Islet of Langerhans (tissue), 1 donor: ENCODE results near the gene PCDHB2.
"Not testable (repeated sequence)": the region's sequence is repeated elsewhere in the genome, so short reads cannot be mapped to it uniquely, and the experiment has no call there.

ENCODE experiments used
- FAIRE-seq: peaks from one replicate; lab custom pipeline; 2011; peaks lifted over from hg19 to GRCh38; lab: Jason Lieb, UNC

The PCDHB2 gene

DNA sequence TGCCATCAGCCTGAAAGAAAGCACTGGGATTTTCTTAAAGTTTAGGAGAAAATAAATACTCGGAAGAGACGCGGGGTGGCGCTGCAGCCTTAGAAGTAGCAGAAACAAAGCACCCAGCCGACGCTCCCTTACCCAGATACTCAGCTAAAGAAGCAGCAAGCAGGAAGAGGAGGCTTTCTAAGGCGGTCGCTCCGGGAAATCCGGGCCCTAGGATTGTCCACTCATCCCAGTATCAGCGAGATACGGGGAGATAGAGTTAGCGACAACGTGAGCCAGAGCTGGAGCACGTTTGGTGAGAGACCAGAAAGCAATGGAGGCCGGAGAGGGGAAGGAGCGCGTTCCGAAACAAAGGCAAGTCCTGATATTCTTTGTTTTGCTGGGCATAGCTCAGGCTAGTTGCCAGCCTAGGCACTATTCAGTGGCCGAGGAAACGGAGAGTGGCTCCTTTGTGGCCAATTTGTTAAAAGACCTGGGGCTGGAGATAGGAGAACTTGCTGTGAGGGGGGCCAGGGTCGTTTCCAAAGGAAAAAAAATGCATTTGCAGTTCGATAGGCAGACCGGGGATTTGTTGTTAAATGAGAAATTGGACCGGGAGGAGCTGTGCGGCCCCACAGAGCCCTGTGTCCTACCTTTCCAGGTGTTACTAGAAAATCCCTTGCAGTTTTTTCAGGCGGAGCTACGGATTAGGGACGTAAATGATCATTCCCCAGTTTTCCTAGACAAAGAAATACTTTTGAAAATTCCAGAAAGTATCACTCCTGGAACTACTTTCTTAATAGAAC is at the start of gene PCDHB2:
Gene PCDHB2 (plus strand): TSS at position 135 of the 782 bp plus-strand sequence. CDS start 176 bp downstream, at position 311.
- FAIRE-seq: no peak

DNA sequence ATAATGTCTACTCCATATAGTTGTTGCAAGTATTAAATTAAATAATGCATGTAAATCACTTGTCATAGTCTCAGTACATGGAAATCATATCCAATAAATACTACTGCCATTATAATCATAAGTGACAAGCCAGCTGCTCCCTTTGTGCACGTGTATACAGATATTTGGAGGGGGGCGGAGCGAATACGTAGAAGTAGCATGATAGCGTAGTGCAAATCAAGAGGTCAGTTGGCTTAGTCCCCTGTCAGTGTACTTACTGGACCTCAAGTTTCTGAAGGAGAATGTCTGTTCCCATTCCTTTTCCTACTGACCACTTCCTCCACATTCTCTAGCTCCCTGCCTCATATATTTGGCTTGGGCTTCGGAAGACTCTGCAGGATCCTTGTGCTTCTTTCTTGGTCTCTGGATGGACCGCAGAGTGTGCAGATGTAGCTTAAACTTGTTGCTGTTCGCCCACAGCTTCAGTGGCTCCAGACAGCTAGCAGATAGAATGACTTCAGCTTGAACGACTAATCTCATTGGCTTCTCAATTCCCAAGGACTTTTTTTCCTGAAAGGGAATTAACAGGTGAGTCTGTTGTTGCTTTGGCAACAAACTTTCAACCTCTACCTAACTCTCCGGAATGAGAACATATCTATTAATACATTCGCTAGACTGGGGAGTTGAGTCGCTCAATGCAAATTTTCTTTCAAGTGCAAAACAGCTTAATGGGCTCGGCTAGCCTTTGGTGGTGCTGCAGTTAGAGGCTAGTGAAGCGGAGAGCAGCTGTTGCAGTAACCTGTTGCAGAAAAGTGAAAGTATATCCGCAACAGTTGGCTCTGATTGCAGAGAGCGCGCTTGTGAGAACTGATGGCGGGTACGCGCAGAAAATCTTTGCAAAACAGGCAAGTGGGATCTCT is 43.5 kb upstream of the PCDHB2 start, which contains the start of gene PCDHB1:
Gene PCDHB1 (plus strand): TSS at position 753 of the 899 bp plus-strand sequence. CDS start 97 bp downstream, at position 850.
- no peak for FAIRE-seq

DNA sequence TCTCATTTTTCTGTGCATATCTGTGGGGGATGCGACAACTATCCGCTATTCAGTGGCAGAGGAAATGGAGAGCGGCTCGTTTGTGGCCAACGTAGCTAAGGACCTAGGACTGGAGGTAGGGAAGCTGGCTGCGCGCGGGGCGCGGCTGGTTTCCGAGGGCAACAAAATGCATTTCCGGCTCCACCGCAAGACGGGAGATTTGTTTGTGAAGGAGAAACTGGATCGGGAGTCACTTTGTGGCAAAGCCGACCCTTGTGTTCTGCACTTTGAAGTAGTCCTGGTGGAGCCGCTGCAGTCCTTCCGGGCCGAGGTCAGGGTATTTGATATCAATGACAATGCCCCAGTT is 42.9 kb upstream of the PCDHB2 start:
- FAIRE-seq: no peak

DNA sequence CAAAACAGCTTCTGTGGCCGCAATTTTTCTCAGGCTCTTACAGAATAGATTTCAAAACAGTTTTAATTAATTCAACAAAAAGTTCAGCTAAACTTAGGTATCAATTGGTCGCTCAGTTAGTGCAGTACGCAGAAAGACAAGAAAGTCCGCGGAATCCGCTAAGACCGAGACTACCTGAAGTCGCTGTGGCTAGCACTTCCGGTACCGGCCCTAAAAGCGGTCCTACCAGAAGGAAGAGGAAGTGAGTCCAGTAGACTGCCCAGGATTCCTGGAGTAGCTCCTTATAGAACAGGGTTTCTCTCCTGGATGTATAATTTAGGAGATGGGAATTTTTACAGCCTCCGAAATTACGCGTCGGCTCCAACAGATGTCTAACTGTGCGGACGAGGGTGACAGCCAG is 16.6 kb upstream of the PCDHB2 start:
- no peak for FAIRE-seq

DNA sequence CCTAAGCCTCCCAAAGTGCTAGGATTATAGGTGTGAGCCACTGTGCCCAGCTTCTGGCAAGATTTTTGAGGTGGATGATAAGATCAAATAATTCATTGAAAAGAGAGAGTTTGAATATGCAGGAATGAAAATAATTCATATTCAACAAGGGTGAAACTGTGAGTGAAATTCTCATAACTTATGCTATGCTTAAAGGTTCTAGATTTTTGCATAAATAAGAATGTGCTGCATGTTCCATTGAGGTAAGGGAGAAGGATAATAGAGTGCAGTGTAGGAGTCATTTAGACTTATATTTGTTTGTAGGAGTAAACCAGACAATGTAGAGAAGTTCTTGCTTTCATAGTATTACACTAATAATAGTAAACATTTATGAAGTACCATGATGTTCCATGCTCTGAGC is 12.2 kb upstream of the PCDHB2 start:
- no peak for FAIRE-seq

DNA sequence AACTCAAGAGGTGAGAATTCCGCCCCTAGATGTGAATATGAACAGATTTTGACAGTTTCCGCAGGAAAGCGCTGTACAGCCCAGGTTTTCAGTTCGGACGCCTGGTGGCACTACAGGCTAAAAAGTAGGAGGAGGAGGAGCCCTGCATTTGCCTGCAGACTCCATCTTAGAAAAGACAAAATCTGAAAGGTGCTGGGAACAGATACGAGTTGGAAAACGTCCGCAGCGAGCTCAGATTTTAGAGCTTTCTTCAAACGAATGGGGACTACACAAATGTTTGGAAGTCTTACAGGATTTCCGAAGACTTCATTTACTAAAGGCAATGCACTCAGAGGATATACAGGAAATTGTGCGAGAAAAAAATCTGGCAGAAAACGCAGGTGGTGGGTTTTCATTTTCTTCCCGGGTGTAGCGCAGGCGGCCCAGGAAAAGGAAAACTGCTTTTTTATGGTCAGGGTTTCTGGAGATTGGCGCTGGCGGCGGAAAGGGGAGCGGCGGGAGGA is 9.9 kb upstream of the PCDHB2 start:
- FAIRE-seq: peak; percentile 86

DNA sequence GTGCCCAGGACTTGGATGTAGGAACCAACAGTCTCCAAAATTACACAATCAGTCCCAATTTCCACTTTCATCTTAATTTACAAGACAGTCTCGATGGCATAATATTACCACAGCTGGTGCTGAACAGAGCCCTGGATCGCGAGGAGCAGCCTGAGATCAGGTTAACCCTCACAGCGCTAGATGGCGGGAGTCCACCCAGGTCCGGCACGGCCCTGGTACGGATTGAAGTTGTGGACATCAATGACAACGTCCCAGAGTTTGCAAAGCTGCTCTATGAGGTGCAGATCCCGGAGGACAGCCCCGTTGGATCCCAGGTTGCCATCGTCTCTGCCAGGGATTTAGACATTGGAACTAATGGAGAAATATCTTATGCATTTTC is 837 bp downstream of the PCDHB2 start:
- FAIRE-seq: no peak

DNA sequence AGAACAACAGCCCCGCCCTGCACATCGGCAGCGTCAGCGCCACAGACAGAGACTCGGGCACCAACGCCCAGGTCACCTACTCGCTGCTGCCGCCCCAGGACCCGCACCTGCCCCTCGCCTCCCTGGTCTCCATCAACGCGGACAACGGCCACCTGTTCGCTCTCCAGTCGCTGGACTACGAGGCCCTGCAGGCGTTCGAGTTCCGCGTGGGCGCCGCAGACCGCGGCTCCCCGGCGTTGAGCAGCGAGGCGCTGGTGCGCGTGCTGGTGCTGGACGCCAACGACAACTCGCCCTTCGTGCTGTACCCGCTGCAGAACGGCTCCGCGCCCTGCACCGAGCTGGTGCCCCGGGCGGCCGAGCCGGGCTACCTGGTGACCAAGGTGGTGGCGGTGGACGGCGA is 1.8 kb downstream of the PCDHB2 start:
- not testable (repeated sequence) for FAIRE-seq

DNA sequence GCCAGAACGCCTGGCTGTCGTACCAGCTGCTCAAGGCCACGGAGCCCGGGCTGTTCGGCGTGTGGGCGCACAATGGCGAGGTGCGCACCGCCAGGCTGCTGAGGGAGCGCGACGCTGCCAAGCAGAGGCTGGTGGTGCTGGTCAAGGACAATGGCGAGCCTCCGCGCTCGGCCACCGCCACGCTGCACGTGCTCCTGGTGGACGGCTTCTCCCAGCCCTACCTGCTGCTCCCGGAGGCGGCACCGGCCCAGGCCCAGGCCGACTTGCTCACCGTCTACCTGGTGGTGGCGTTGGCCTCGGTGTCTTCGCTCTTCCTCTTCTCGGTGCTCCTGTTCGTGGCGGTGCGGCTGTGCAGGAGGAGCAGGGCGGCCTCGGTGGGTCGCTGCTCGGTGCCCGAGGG is 2.2 kb downstream of the PCDHB2 start:
- FAIRE-seq: not testable (repeated sequence)

DNA sequence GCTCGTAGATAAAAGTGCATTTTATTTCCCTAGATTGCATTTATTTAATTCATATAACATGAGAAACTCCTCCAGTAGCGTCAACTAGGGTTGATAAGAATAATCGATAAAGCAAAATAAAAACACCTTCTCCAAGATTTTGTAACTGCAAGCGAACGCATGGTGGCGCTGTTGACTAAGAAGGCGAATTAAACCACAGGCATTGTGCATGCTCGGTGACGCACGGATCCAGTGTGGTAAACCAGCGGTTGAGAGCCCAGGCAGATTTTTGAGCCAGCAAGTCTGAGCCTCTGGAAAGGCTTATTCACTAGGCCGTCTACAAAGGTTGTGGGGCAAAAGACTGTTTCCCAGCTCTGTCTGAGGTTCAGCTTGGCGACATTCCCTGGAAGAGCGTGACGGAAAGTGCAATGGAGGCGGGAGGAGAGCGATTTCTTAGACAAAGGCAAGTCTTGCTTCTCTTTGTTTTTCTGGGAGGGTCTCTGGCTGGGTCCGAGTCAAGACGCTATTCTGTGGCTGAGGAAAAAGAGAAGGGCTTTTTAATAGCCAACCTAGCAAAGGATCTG is 5.9 kb downstream of the PCDHB2 start, which contains the start of gene PCDHB3:
Gene PCDHB3 (plus strand): TSS at position 231 of the 563 bp plus-strand sequence. CDS start 177 bp downstream, at position 408.
- FAIRE-seq: no peak

DNA sequence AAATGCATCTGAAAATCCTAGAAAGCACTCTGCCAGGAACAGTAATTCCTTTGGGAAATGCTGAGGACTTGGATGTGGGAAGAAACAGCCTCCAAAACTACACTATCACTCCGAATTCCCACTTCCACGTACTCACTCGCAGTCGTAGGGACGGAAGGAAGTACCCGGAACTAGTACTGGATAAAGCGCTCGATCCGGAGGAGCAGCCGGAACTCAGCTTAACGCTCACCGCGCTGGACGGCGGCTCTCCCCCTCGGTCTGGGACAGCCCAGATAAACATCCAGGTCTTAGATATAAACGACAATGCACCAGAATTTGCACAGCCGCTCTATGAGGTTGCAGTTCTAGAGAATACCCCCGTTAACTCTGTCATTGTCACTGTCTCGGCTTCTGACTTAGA is 6.6 kb downstream of the PCDHB2 start:
- no peak for FAIRE-seq

DNA sequence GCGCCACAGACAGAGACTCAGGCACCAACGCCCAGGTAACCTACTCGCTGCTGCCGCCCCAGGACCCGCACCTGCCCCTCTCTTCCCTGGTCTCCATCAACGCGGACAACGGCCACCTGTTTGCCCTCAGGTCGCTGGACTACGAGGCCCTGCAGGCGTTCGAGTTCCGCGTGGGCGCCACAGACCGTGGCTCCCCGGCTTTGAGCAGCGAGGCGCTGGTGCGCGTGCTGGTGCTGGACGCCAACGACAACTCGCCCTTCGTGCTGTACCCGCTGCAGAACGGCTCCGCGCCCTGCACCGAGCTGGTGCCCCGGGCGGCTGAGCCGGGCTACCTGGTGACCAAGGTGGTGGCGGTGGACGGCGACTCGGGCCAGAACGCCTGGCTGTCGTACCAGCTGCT is 7.7 kb downstream of the PCDHB2 start:
- not testable (repeated sequence) for FAIRE-seq

DNA sequence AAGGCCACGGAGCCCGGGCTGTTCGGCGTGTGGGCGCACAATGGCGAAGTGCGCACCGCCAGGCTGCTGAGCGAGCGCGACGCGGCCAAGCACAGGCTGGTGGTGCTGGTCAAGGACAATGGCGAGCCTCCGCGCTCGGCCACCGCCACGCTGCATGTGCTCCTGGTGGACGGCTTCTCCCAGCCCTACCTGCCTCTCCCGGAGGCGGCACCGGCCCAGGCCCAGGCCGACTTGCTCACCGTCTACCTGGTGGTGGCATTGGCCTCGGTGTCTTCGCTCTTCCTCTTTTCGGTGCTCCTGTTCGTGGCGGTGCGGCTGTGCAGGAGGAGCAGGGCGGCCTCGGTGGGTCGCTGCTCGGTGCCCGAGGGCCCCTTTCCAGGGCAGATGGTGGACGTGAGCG is 8.1 kb downstream of the PCDHB2 start:
- FAIRE-seq: not testable (repeated sequence)

DNA sequence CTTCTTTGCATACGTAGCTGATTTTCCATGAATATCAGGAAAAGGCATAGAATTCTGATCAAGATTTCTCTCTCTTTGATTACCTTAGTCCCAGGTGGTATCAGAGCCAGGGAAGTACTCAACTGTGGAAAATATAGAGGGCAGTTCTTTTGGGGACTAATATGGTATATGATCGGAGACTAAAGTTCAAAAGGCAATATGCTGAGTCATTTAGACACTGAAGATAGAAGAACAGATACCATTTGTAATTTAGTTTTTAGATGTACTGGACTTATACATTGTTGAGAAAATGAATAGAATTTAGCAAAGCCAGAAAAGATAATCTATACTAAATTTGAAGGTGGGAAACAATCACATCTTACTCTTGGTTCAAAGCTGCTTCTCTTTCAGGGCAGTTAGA is 10.9 kb downstream of the PCDHB2 start:
- FAIRE-seq: no peak

DNA sequence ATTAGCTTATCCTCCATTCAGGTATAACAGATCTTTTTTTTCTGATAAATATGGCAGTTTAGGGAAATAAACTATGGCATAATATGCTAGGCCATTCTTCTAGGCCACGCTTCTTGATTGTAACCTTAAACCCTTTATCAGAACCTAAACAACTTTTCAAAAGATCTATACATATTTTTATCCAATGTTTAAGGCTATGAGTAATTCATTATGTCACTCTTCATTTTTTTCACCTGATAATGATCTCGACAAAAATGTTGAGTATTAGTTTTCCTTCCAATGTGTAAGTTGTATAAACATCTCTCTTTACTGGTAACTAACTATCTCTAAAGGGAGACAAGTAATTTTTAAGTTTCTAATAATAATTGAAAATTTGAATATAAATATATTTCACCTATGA is 24.8 kb downstream of the PCDHB2 start:
- no peak for FAIRE-seq

DNA sequence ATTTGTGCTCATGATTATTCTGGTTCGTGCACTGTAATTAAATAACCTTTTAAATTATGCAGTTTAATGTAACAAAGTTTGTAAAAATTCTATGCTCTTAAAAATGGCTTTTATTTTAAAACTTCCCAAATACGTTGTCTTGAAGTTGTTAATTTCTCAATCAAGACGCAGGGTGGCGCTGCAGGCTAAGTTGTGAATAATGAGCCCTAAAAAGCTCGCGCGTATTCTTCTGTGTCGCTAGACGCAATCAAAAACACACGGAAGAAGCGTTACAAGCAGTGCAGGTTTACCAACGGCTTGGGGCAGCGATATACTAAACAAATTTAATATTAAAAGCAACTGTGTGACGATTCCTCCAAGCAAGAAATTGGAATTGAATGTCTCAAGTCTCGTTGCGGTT is 27.1 kb downstream of the PCDHB2 start, which contains the start of gene PCDHB4:
Gene PCDHB4 (plus strand): TSS at position 256 of the 400 bp plus-strand sequence. CDS start 181 bp downstream, outside the sequence.
- FAIRE-seq: no peak

DNA sequence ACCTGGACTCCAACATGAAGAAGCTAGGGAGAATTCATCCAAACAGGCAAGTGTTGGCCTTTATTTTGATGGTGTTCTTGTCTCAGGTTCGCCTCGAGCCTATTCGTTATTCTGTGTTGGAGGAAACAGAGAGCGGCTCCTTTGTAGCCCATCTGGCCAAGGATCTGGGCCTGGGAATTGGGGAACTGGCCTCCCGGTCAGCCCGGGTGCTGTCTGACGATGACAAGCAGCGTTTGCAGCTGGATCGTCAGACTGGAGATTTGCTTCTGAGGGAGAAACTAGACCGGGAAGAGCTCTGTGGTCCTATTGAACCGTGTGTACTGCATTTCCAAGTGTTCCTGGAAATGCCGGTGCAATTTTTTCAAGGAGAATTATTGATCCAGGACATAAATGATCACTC is 27.6 kb downstream of the PCDHB2 start:
- FAIRE-seq: no peak

DNA sequence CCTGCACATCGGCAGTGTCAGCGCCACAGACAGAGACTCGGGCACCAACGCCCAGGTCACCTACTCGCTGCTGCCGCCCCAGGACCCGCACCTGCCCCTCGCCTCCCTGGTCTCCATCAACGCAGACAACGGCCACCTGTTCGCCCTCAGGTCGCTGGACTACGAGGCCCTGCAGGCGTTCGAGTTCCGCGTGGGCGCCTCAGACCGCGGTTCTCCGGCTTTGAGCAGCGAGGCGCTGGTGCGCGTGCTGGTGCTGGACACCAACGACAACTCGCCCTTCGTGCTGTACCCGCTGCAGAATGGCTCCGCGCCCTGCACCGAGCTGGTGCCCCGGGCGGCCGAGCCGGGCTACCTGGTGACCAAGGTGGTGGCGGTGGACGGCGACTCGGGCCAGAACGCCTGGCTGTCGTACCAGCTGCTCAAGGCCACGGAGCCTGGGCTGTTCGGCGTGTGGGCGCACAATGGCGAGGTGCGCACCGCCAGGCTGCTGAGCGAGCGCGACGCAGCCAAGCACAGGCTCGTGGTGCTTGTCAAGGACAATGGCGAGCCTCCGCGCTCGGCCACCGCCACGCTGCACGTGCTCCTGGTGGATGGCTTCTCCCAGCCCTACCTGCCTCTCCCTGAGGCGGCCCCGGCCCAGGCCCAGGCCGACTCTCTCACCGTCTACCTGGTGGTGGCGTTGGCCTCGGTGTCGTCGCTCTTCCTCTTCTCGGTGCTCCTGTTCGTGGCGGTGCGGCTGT is 29.2 kb downstream of the PCDHB2 start:
- FAIRE-seq: not testable (repeated sequence)

DNA sequence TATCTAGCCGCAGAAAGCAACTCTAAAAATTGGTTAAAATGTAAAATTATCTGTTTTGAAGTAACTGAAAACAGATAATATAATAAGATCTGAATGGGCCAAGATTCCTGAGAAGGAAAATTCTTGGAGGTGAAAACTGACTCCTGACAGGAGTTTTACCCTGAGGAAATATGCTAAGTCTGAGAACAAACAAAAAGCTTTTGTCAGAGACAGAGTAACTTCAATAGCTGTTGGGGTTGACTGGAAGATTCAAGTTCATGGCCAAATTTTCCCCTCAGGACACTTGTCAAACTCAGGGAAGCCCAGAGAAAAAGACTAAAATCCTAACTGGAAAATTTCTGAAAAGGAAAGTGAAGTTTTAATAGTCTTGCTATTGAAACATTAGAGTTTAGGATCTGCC is 32.9 kb downstream of the PCDHB2 start:
- no peak for FAIRE-seq

DNA sequence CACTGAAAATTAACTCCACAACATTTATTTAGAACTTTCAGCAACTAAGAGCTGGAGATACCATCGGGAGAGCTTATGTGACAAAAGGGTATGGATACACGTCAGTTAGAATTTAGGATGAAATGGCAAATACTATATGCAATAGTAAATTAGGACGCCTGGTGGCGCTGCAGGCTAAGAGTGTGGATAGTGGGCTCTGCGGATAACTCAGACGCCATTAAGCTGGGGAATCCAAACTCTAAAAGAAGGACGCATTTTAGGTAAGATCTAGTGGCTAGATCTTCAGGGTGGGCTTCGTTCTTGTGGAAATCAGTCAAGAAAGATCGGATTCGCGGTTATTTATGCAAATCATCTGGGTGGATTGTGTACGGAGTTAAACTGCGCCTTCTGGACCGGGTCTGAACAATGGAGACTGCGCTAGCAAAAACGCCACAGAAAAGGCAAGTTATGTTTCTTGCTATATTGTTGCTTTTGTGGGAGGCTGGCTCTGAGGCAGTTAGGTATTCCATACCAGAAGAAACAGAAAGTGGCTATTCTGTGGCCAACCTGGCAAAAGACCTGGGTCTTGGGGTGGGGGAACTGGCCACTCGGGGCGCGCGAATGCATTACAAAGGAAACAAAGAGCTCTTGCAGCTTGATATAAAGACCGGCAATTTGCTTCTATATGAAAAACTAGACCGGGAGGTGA is 40.8 kb downstream of the PCDHB2 start, which contains the start of gene PCDHB5:
Gene PCDHB5 (plus strand): TSS at position 177 of the 688 bp plus-strand sequence. CDS start 229 bp downstream, at position 406.
- no peak for FAIRE-seq

DNA sequence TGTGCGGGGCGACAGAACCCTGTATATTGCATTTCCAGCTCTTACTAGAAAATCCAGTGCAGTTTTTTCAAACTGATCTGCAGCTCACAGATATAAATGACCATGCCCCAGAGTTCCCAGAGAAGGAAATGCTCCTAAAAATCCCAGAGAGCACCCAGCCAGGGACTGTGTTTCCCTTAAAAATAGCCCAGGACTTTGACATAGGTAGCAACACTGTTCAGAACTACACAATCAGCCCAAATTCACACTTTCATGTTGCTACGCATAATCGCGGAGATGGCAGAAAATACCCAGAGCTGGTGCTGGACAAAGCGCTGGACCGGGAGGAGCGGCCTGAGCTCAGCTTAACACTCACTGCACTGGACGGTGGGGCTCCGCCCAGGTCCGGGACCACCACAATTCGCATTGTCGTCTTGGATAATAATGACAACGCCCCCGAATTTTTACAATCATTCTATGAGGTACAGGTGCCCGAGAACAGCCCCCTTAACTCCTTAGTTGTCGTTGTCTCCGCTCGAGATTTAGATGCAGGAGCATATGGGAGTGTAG is 41.4 kb downstream of the PCDHB2 start:
- FAIRE-seq: no peak
